ENCODE measurements around the gene FAM161B. TPM values are rescaled to one million over a fixed set of nuclear protein-coding genes. Genes with fewer than 3 reads are reported as not detected.
A peak's percentile ranks its signal among the peaks of the same experiment; 100 is the strongest.
"Not testable (repeated sequence)": the region's sequence is repeated elsewhere in the genome, so short reads cannot be mapped to it uniquely, and the experiment has no call there.

FAM161B gene
- 1 to 10 TPM; 1.5 to 1.6 TPM for total RNA-seq

- intact Hi-C loops (cut with micrococcal nuclease) = loop anchor here (1.0 to 5.0 kb wide), 12 partner anchors 64 to 892 kb away; partner anchors contain the start of genes ALDH6A1, LIN52, PNMA1 and PSEN1
- H3K9me3 Mint-ChIP-seq = no peaks in the 10 kb centered on the region
- H3K27ac Mint-ChIP-seq = peak within 1 kb of the TSS; percentile 90
- DNase-seq = peak; percentile 95
- peak within 1 kb of the TSS; percentile 98 for H3K4me3 Mint-ChIP-seq
- no peaks in the 10 kb centered on the region for H3K27me3 Mint-ChIP-seq (ENCODE audit: low read depth)
- peaks cover 21% of the 10 kb centered on the region for H3K4me1 Mint-ChIP-seq (ENCODE audit: low read depth)
- CTCF ChIA-PET = interaction anchor here (0.6 to 1.0 kb wide), 4 partner anchors 9 to 128 kb away, joined by 3 to 4 read pairs (median 4); no protein-coding TSS in a partner anchor
- H3K36me3 Mint-ChIP-seq (ENCODE audit: low read depth) = peaks cover 4% of the 10 kb centered on the region
Measured at GRCh38 chr14:73949752-73950734, at the start of gene FAM161B, which contains the start of gene COQ6. FAM161B (minus strand) TSS chr14:73950094; CDS start chr14:73950026, 68 bp downstream. COQ6 (plus strand) TSS chr14:73950302; CDS start chr14:73950333, 31 bp downstream.

GRCh38 chr14:73998726-73999125 lies 48.8 kb upstream of the FAM161B start:
- CTCF ChIA-PET = no interaction called here
- intact Hi-C loops (cut with micrococcal nuclease) = no loop called here

GRCh38 chr14:73997944-73998447 lies 48.1 kb upstream of the FAM161B start:
- Mint-ChIP-seq H3K4me1 (ENCODE audit: low read depth) (no peaks in the 10 kb centered on the region), H3K36me3 (ENCODE audit: low read depth) (peaks cover 2% of the 10 kb centered on the region), H3K27ac (no peak overlapping the region), H3K9me3 (no peaks in the 10 kb centered on the region), H3K27me3 (ENCODE audit: low read depth) (no peaks in the 10 kb centered on the region), H3K4me3 (no peak overlapping the region)
- no peak for DNase-seq
- CTCF ChIA-PET = no interaction called here
- intact Hi-C loops (cut with micrococcal nuclease) = no loop called here

More at GRCh38 chr14:73998726-73999125, 48.8 kb upstream of the FAM161B start:
- no peak for DNase-seq
- Mint-ChIP-seq H3K36me3 (ENCODE audit: low read depth) (peaks cover 3% of the 10 kb centered on the region), H3K4me1 (ENCODE audit: low read depth) (no peaks in the 10 kb centered on the region), H3K4me3 (no peak overlapping the region), H3K27me3 (ENCODE audit: low read depth) (no peaks in the 10 kb centered on the region), H3K27ac (no peak overlapping the region), H3K9me3 (no peaks in the 10 kb centered on the region)

- Mint-ChIP-seq H3K27me3 (ENCODE audit: low read depth) (no peaks in the 10 kb centered on the region), H3K9me3 (no peaks in the 10 kb centered on the region), H3K27ac (no peak overlapping the region), H3K4me3 (no peak overlapping the region), H3K4me1 (ENCODE audit: low read depth) (no peaks in the 10 kb centered on the region), H3K36me3 (ENCODE audit: low read depth) (peaks cover 2% of the 10 kb centered on the region)
- intact Hi-C loops (cut with micrococcal nuclease) = no loop called here
- CTCF ChIA-PET = interaction anchor here (0.6 kb wide), 1 partner anchor 38 kb away, joined by 3 read pairs; no protein-coding TSS in a partner anchor
- DNase-seq = no peak
Measured at GRCh38 chr14:73997108-73997943, 47.4 kb upstream of the FAM161B start.

GRCh38 chr14:73996731-73997107 lies 46.8 kb upstream of the FAM161B start:
- Mint-ChIP-seq H3K27ac (no peak overlapping the region), H3K27me3 (ENCODE audit: low read depth) (no peaks in the 10 kb centered on the region), H3K4me1 (ENCODE audit: low read depth) (no peaks in the 10 kb centered on the region), H3K4me3 (no peak overlapping the region), H3K36me3 (ENCODE audit: low read depth) (peaks cover 2% of the 10 kb centered on the region), H3K9me3 (no peaks in the 10 kb centered on the region)
- no peak for DNase-seq
- intact Hi-C loops (cut with micrococcal nuclease) = no loop called here
- CTCF ChIA-PET = interaction anchor here (0.6 kb wide), 1 partner anchor 39 kb away, joined by 3 read pairs; no protein-coding TSS in a partner anchor

GRCh38 chr14:73995977-73996378 lies 46.1 kb upstream of the FAM161B start:
- H3K36me3 Mint-ChIP-seq (ENCODE audit: low read depth) = peaks cover 2% of the 10 kb centered on the region
- no peaks in the 10 kb centered on the region for H3K27me3 Mint-ChIP-seq (ENCODE audit: low read depth)
- CTCF ChIA-PET = no interaction called here
- no peaks in the 10 kb centered on the region for H3K4me1 Mint-ChIP-seq (ENCODE audit: low read depth)
- H3K9me3 Mint-ChIP-seq = no peaks in the 10 kb centered on the region
- no peak overlapping the region for H3K4me3 Mint-ChIP-seq
- no peak for DNase-seq
- H3K27ac Mint-ChIP-seq = no peak overlapping the region
- intact Hi-C loops (cut with micrococcal nuclease) = no loop called here

GRCh38 chr14:73994926-73995325 lies 45.0 kb upstream of the FAM161B start:
- H3K27ac Mint-ChIP-seq; intact Hi-C loops (cut with micrococcal nuclease); DNase-seq; H3K9me3 Mint-ChIP-seq; H3K4me1 Mint-ChIP-seq (ENCODE audit: low read depth); H3K36me3 Mint-ChIP-seq (ENCODE audit: low read depth); H3K4me3 Mint-ChIP-seq; H3K27me3 Mint-ChIP-seq (ENCODE audit: low read depth): not testable (repeated sequence)
- CTCF ChIA-PET = interaction anchor here (0.6 kb wide), 1 partner anchor 857 kb away, joined by 5 read pairs; no protein-coding TSS in a partner anchor

GRCh38 chr14:73991092-73991491 lies 41.2 kb upstream of the FAM161B start:
- H3K36me3 Mint-ChIP-seq (ENCODE audit: low read depth) = peaks cover 3% of the 10 kb centered on the region
- H3K4me3 Mint-ChIP-seq = no peak overlapping the region
- intact Hi-C loops (cut with micrococcal nuclease) = no loop called here
- H3K27me3 Mint-ChIP-seq (ENCODE audit: low read depth) = no peaks in the 10 kb centered on the region
- no peak overlapping the region for H3K27ac Mint-ChIP-seq
- H3K4me1 Mint-ChIP-seq (ENCODE audit: low read depth) = no peaks in the 10 kb centered on the region
- CTCF ChIA-PET = interaction anchor here (0.6 to 1.2 kb wide), 2 partner anchors 17 to 122 kb away, joined by 3 read pairs; no protein-coding TSS in a partner anchor
- no peaks in the 10 kb centered on the region for H3K9me3 Mint-ChIP-seq
- no peak for DNase-seq

GRCh38 chr14:73988656-73989055 lies 38.8 kb upstream of the FAM161B start:
- CTCF ChIA-PET = interaction anchor here (0.6 kb wide), 1 partner anchor 263 kb away, joined by 3 read pairs; no protein-coding TSS in a partner anchor
- H3K4me1 Mint-ChIP-seq (ENCODE audit: low read depth); H3K4me3 Mint-ChIP-seq; H3K27me3 Mint-ChIP-seq (ENCODE audit: low read depth); H3K27ac Mint-ChIP-seq; H3K9me3 Mint-ChIP-seq; DNase-seq; intact Hi-C loops (cut with micrococcal nuclease): not testable (repeated sequence)
- H3K36me3 Mint-ChIP-seq (ENCODE audit: low read depth) = peaks cover 14% of the 10 kb centered on the region

GRCh38 chr14:73988065-73988464 lies 38.2 kb upstream of the FAM161B start:
- CTCF ChIA-PET = interaction anchor here (0.6 kb wide), 1 partner anchor 264 kb away, joined by 3 read pairs; no protein-coding TSS in a partner anchor
- no peak overlapping the region for H3K4me3 Mint-ChIP-seq
- peaks cover 14% of the 10 kb centered on the region for H3K36me3 Mint-ChIP-seq (ENCODE audit: low read depth)
- intact Hi-C loops (cut with micrococcal nuclease) = no loop called here
- H3K4me1 Mint-ChIP-seq (ENCODE audit: low read depth) = no peaks in the 10 kb centered on the region
- no peak overlapping the region for H3K27ac Mint-ChIP-seq
- no peaks in the 10 kb centered on the region for H3K9me3 Mint-ChIP-seq
- H3K27me3 Mint-ChIP-seq (ENCODE audit: low read depth) = no peaks in the 10 kb centered on the region
- DNase-seq = no peak

- Mint-ChIP-seq H3K27ac (no peak overlapping the region), H3K27me3 (ENCODE audit: low read depth) (no peaks in the 10 kb centered on the region), H3K9me3 (no peaks in the 10 kb centered on the region), H3K36me3 (ENCODE audit: low read depth) (peaks cover 4% of the 10 kb centered on the region), H3K4me1 (ENCODE audit: low read depth) (no peaks in the 10 kb centered on the region), H3K4me3 (no peak overlapping the region)
- CTCF ChIA-PET = interaction anchor here (0.6 kb wide), 1 partner anchor 298 kb away, joined by 4 read pairs; no protein-coding TSS in a partner anchor
- no peak for DNase-seq
- intact Hi-C loops (cut with micrococcal nuclease) = no loop called here
Measured at GRCh38 chr14:73977896-73978295, 28.0 kb upstream of the FAM161B start.

GRCh38 chr14:73976125-73976524 lies 26.2 kb upstream of the FAM161B start:
- H3K27ac Mint-ChIP-seq = no peak overlapping the region
- intact Hi-C loops (cut with micrococcal nuclease) = no loop called here
- DNase-seq = no peak
- H3K4me3 Mint-ChIP-seq = no peak overlapping the region
- H3K4me1 Mint-ChIP-seq (ENCODE audit: low read depth) = no peaks in the 10 kb centered on the region
- CTCF ChIA-PET = no interaction called here
- H3K36me3 Mint-ChIP-seq (ENCODE audit: low read depth) = peaks cover 4% of the 10 kb centered on the region
- no peaks in the 10 kb centered on the region for H3K9me3 Mint-ChIP-seq
- no peaks in the 10 kb centered on the region for H3K27me3 Mint-ChIP-seq (ENCODE audit: low read depth)
